Neuronal stem cell (in vitro differentiated cells): ENCODE results near the gene PDIA5.
A peak's percentile ranks its signal among the peaks of the same experiment; 100 is the strongest.

Source experiments
- DNase-seq: peaks from one replicate; pipeline ENCODE4 v3.0.0-alpha.2; 2013; ENCODE audit warnings: low spot score
- H2AFZ ChIP-seq: one replicate; pipeline ENCODE4 v1.6.1; 2013; ENCODE audit warnings: mild to moderate bottlenecking, low read length, inconsistent platforms
- H2AK5ac ChIP-seq: 2 replicates; pipeline ENCODE4 v1.6.1; 2013; ENCODE audit warnings: low read depth, mild to moderate bottlenecking, inconsistent platforms, low read length, moderate library complexity, mixed read lengths
- H2BK120ac ChIP-seq: 2 replicates; pipeline ENCODE4 v1.6.1; 2013; ENCODE audit warnings: low read depth, mild to moderate bottlenecking, inconsistent platforms, low read length, moderate library complexity, mixed read lengths
- H2BK12ac ChIP-seq: one replicate; pipeline ENCODE4 v1.6.1; 2013; ENCODE audit warnings: low read length, inconsistent platforms
- H2BK15ac ChIP-seq: 2 replicates; pipeline ENCODE4 v1.6.1; 2013; ENCODE audit warnings: mild to moderate bottlenecking, low read length, inconsistent platforms, mixed read lengths
- H2BK5ac ChIP-seq: one replicate; pipeline ENCODE4 v1.6.1; 2013; ENCODE audit warnings: inconsistent platforms, mild to moderate bottlenecking, low read length, moderate library complexity
- H3K14ac ChIP-seq: one replicate; pipeline ENCODE4 v1.6.1; 2013; ENCODE audit warnings: low read length, inconsistent platforms
- H3K18ac ChIP-seq: 2 replicates; pipeline ENCODE4 v1.6.1; 2013; ENCODE audit warnings: low read length, inconsistent platforms
- H3K23ac ChIP-seq: 2 replicates; pipeline ENCODE4 v1.6.1; 2013; ENCODE audit warnings: low read depth, mild to moderate bottlenecking, mixed read lengths, low read length, inconsistent platforms; ENCODE audit not compliant: poor library complexity
- H3K27ac ChIP-seq: replicated peaks from 3 replicates; pipeline ENCODE4 v1.5.1; 2013; ENCODE audit warnings: low read length, inconsistent platforms
- H3K27me3 ChIP-seq, 3 experiments: 2 replicates each; pipeline ENCODE4 v1.6.1; 2013; ENCODE audit warnings: low read length in 3 of 3, mild to moderate bottlenecking in 2 of 3, inconsistent platforms in 1 of 3, low read depth in 1 of 3, mixed read lengths in 1 of 3, moderate library complexity in 1 of 3; ENCODE audit not compliant: control insufficient read depth in 3 of 3, insufficient read depth in 3 of 3
- H3K36me3 ChIP-seq, 2 donors: replicated peaks in 1 of 2; 2 replicates each; pipeline ENCODE4 v1.6.1; 2013; ENCODE audit warnings: low read length in 2 of 2; ENCODE audit not compliant: control insufficient read depth in 2 of 2, insufficient read depth in 2 of 2
- H3K4ac ChIP-seq: 2 replicates; pipeline ENCODE4 v1.6.1; 2013; ENCODE audit warnings: inconsistent platforms, mild to moderate bottlenecking, low read length, moderate library complexity
- H3K4me1 ChIP-seq, 2 donors: 1 replicate in 1 of 2; 2 replicates in 1 of 2; pipeline ENCODE4 v1.6.1; 2013; ENCODE audit warnings: low read length in 2 of 2, low read depth in 1 of 2; ENCODE audit not compliant: control insufficient read depth in 2 of 2, insufficient read depth in 1 of 2
- H3K4me2 ChIP-seq: one replicate; pipeline ENCODE4 v1.6.1; 2013; ENCODE audit warnings: mild to moderate bottlenecking, low read length, inconsistent platforms; ENCODE audit not compliant: insufficient read depth, poor library complexity, severe bottlenecking
- H3K4me3 ChIP-seq, 2 donors: 2 replicates each; pipeline ENCODE4 v1.5.1; 2013; ENCODE audit warnings: low read length in 2 of 2, mild to moderate bottlenecking in 2 of 2, inconsistent platforms in 1 of 2, moderate library complexity in 1 of 2
- H3K79me1 ChIP-seq: one replicate; pipeline ENCODE4 v1.6.1; 2013; ENCODE audit warnings: low read depth, mild to moderate bottlenecking, inconsistent platforms, low read length, moderate library complexity
- H3K9ac ChIP-seq: one replicate; pipeline ENCODE4 v1.6.1; 2013; ENCODE audit warnings: mild to moderate bottlenecking, low read depth, low read length, inconsistent platforms; ENCODE audit not compliant: poor library complexity
- H3K9me3 ChIP-seq, 2 donors: replicated peaks in 1 of 2; 2 replicates each; pipeline versions ENCODE3 to v1.6.1; 2013; ENCODE audit warnings: low read length in 2 of 2, mild to moderate bottlenecking in 2 of 2, inconsistent platforms in 1 of 2, low read depth in 1 of 2, mixed read lengths in 1 of 2, moderate library complexity in 1 of 2; ENCODE audit not compliant: control insufficient read depth in 2 of 2, insufficient read depth in 1 of 2
- H4K8ac ChIP-seq: one replicate; pipeline ENCODE4 v1.6.1; 2013; ENCODE audit warnings: low read depth, mild to moderate bottlenecking, inconsistent platforms, low read length, moderate library complexity
- H4K91ac ChIP-seq: one replicate; pipeline ENCODE4 v1.6.1; 2013; ENCODE audit warnings: low read length, low read depth, mild to moderate bottlenecking, inconsistent platforms; ENCODE audit not compliant: poor library complexity
- WGBS, 2 donors: extraction: QIAGEN DNeasy Blood & Tissue Kit; methylation state at CpG; one replicate each; pipeline ENCODE4 v1.1.7; 2013; ENCODE audit warnings: missing lambda C conversion rate in 2 of 2, mixed read lengths in 1 of 2; ENCODE audit not compliant: insufficient read length in 2 of 2, insufficient replicate concordance in 1 of 2; ENCODE audit errors: extremely low coverage in 2 of 2; 5-methylcytosine and 5-hydroxymethylcytosine counted together

The PDIA5 gene

DNA sequence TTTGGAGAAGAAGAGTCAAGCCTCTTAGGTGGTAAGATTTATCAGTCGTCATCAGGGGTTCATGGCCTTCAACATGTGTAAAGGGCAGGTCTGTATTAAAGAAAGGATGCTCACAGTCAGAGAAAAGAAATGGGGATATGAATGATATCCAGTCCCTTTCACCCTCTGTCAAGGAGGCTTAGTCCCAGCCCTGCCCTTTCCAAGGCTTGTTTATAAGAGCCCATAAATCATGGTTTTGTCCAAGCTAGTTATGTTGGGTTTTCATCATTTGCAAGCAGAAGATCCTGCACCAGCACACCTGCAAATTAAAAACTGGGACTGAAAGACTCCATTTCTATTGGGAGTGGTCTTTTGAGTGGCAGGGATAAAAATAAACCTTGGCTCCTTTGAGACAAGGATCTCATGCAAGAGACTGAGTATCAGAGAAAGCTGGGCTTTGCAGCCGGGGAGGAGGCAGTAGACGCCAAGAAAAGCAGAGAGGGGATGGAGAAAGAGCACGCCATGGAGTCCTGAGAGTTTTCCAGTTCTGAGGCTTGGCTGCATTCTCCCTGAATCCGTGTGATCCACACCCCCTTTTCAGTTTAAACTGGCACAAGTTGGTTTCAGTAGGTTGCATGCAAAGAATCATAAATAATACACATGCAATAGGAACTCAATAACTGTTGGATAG is 12.6 kb upstream of the PDIA5 start:
- Histone ChIP-seq H3K14ac (no peak overlapping the region), H4K8ac (no peak overlapping the region), H3K4ac (no peak overlapping the region), H3K4me2 (no peak overlapping the region), H3K18ac (no peak overlapping the region), H2AK5ac (no peak overlapping the region), H2BK12ac (no peak overlapping the region), H2BK120ac (no peak overlapping the region), H3K27ac (no peak overlapping the region), H3K23ac (no peak overlapping the region), H3K4me3 (no peak overlapping the region), H3K27me3 (peaks cover 0 to 3% (median 0%) of the 10 kb centered on the region in 3 experiments), H3K9me3 (no peaks in the 10 kb centered on the region), H3K9ac (no peak overlapping the region), H3K79me1 (no peaks in the 10 kb centered on the region), H3K36me3 (no peaks in the 10 kb centered on the region), H2BK5ac (no peak overlapping the region), H2AFZ (peak overlapping the region; percentile 59), H4K91ac (no peak overlapping the region), H3K4me1 (peaks cover 2% of the 10 kb centered on the region in 2 donors), H2BK15ac (no peak overlapping the region)
- DNase-seq, result no peak
- WGBS, 2 donors, result no CpG with 5 or more reads among the region's 5 CpGs

- H3K79me1 ChIP-seq, result no peaks in the 10 kb centered on the region
- no peak overlapping the region for H4K91ac ChIP-seq
- H4K8ac ChIP-seq, result no peak overlapping the region
- WGBS, 2 donors, result no CpG with 5 or more reads among the region's 4 CpGs
- H3K4me2 ChIP-seq, result no peak overlapping the region
- H3K9me3 ChIP-seq, result no peaks in the 10 kb centered on the region
- no peak overlapping the region for H3K4ac ChIP-seq
- H2BK120ac ChIP-seq, result no peak overlapping the region
- H2BK12ac ChIP-seq, result no peak overlapping the region
- H3K23ac ChIP-seq, result no peak overlapping the region
- no peak overlapping the region for H3K27ac ChIP-seq
- peaks cover 0 to 3% (median 0%) of the 10 kb centered on the region in 3 experiments for H3K27me3 ChIP-seq
- H3K4me1 ChIP-seq, result peaks cover 2% of the 10 kb centered on the region in 2 donors
- no peak overlapping the region for H3K18ac ChIP-seq
- peak overlapping the region; percentile 59 for H2AFZ ChIP-seq
- H2BK15ac ChIP-seq, result no peak overlapping the region
- no peak overlapping the region for H3K9ac ChIP-seq
- DNase-seq, result no peak
- H3K14ac ChIP-seq, result no peak overlapping the region
- H3K36me3 ChIP-seq, result no peaks in the 10 kb centered on the region
- no peak overlapping the region for H2BK5ac ChIP-seq
- no peak overlapping the region for H3K4me3 ChIP-seq
- no peak overlapping the region for H2AK5ac ChIP-seq
Observed at GRCh38 chr3:123054931-123055330, 11.9 kb upstream of the PDIA5 start.

DNA sequence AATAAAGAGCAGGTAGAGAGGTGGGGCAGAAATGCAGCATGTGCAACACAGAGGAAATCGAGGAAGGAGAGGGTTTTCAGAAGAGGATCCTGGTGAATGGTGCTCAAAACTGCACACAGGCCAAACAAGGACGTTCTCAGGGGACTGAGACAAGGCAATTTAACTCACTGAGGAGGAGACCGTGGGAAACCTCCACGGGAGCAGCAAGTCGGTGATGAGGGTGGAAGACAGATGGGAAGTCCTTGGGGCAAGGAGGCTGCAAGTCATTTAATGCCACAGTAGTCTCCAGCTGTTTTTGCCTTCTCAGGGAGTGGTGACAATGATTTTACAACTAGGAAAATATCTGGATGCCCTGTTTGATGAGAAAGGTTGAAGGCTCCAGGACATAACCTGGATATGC is 11.5 kb upstream of the PDIA5 start:
- Histone ChIP-seq H4K8ac (no peak overlapping the region), H3K79me1 (no peaks in the 10 kb centered on the region), H3K4ac (no peak overlapping the region), H4K91ac (no peak overlapping the region), H2BK5ac (no peak overlapping the region), H3K9ac (no peak overlapping the region), H2BK12ac (no peak overlapping the region), H3K4me3 (no peak overlapping the region), H3K4me1 (peaks cover 1 to 2% of the 10 kb centered on the region in 2 donors), H3K27ac (no peak overlapping the region), H3K14ac (no peak overlapping the region), H2BK15ac (no peak overlapping the region), H3K18ac (no peak overlapping the region), H2AFZ (no peak overlapping the region), H3K27me3 (peaks cover 0 to 3% (median 0%) of the 10 kb centered on the region in 3 experiments), H2BK120ac (no peak overlapping the region), H3K9me3 (no peaks in the 10 kb centered on the region), H2AK5ac (no peak overlapping the region), H3K4me2 (no peak overlapping the region), H3K23ac (no peak overlapping the region), H3K36me3 (no peaks in the 10 kb centered on the region)
- no CpG with 5 or more reads among the region's 5 CpGs for WGBS, 2 donors
- DNase-seq, result no peak

- Histone ChIP-seq H3K36me3 (no peaks in the 10 kb centered on the region), H3K9me3 (no peaks in the 10 kb centered on the region), H3K23ac (no peak overlapping the region), H3K18ac (no peak overlapping the region), H2BK15ac (no peak overlapping the region), H2BK5ac (no peak overlapping the region), H4K8ac (no peak overlapping the region), H3K4me3 (no peak overlapping the region), H3K14ac (no peak overlapping the region), H3K4me1 (peaks cover 0 to 2% of the 10 kb centered on the region in 2 donors), H2BK12ac (no peak overlapping the region), H3K4ac (no peak overlapping the region), H3K27ac (no peak overlapping the region), H3K27me3 (peaks cover 0 to 3% (median 0%) of the 10 kb centered on the region in 3 experiments), H3K79me1 (no peaks in the 10 kb centered on the region), H3K4me2 (no peak overlapping the region), H2AK5ac (no peak overlapping the region), H3K9ac (no peak overlapping the region), H4K91ac (no peak overlapping the region), H2BK120ac (no peak overlapping the region), H2AFZ (no peak overlapping the region)
- no peak for DNase-seq
- WGBS, 2 donors, result no CpG with 5 or more reads among the region's 5 CpGs
Observed at GRCh38 chr3:123058505-123058904, 8.3 kb upstream of the PDIA5 start.
